Right renal pelvis (tissue), 4 donors: Measurements from ENCODE around the gene HNF1A. TPM values are rescaled to one million over a fixed set of nuclear protein-coding genes. Genes with fewer than 3 reads are reported as not detected.

Experiments
- DNase-seq, 4 donors: peaks; one replicate each; pipeline ENCODE4 v3.0.0-alpha.2; 2013; ENCODE audit warnings: low read depth in 4 of 4, low spot score in 3 of 4, missing footprints in 1 of 4
- polyA plus RNA-seq, 4 donors: library from polyadenylated mRNA; unstranded; fragments of 120-200 nt; gene quantifications; one replicate each; pipeline ENCODE4 v1.2.1, GENCODE V29; 2013; ENCODE audit not compliant: insufficient read length in 4 of 4

HNF1A gene
- polyA plus RNA-seq, 4 donors, result 13.2 to 21.0 (median 15.1) TPM

DNA sequence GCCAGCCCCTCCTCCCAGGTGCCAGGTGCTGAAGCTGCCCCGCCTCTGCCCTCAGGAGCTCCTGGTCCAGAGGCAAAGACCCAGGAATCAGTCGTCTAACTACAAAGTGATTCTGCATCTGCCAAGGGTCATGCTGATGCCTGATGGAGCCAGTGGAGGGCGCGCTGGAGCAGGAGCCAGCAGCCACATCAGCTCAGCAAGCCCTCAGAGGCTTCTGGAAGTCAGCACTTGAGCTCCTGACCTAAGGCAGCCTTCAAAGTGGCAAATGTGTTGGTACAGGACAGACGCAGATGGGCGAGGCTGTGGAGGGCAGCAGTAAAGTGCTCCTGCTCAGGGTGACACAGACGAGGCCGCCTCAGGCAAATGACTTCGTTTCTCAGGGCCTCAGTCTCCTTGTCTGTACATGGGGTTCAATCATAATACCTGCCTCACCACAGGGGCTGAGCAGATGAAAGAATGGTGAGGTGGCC is 27.0 kb downstream of the HNF1A start:
- DNase-seq, result no peak

DNA sequence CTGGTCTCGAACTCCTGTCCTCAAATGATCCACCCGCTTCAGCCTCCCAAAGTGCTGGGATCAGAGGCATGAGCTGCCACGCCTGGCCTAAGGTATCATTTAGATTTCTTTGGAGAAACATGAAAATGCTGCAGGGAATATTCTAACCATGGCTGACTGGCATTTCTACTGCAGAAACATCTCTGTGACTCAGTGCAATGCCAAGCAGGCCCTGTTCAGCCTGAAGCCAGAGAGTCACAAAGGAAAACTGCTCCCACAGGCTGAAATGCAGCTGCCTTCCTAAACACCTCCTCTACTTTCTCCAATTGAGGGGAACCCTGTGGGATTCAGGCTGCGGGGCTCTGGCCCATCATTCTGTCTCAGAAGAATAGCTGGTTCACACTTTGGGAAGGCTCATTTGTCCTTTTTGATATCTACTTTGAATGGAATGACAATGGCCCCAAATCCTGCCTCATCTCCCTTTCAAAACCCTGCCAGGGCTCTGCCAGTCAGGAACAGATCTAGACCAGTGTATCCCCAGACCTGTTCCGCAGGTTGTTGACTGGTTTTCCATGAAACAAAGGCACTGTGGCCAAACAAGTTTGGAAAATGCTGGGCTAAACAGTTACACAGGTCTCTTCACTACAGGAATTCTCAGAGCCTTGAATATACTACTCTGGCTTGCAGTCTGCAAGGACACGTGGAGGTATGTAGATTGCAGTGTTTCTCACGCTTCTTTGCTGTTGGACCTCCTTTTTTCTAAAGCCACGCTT is 30.2 kb downstream of the HNF1A start:
- DNase-seq, result no peak

DNA sequence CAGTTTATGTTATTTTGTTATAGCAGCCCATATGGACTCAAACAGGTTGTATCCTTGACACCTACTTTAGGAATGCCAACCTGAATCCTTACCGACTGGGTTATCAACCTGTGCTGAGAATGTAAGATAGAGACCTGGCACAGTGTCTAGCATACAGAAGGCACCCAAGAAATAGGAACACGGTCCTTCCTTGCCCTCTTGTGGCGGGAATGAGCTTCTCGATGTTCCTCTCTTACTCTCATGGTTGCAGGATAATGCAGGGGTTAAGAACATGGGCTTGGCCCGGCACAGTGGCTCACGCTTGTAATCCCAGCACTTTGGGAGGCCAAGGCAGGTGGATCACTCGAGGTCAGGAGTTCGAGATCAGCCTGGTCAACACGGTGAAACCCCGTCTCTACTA is 31.4 kb downstream of the HNF1A start:
- peak in 3 of 4 donors; percentile 31 to 36 (median 31) for DNase-seq

DNA sequence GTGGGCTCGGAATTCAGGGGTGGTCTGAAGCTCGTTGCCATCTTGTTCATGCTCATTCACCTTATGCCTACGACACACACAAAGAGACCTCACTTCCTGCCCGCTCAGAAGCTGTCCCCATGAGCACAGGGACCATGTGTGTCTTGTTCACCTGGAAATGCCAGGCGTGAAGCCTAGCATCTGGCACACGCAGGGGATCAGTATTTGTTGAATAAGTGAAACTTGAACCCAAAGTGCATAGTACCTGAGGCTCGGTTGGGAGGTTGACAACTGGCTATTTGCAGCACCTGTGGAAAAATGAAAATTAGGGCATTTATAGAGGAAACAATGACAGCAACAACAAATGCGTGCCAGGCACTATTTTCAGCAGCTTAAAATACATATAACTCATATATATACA is 32.5 kb downstream of the HNF1A start:
- DNase-seq, result no peak

DNA sequence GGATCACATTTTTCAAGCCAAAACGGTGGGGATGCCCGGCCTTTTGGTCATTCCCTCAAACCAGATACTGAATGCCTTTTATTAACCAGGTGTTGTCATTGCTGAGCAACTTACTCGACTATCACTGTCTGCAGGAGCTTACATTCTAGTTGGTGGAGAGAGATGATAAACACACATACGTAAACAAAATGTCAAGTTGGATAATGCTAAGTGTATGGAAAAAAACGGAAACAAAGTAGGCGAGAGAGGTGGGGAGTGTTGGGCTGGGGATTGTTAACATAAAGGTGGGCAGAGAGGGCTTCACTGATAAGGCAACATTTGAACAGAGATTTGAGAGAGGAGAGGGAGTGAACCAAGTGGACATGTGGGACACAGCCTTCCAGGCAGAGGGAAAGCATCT is 33.5 kb downstream of the HNF1A start:
- DNase-seq, result no peak

DNA sequence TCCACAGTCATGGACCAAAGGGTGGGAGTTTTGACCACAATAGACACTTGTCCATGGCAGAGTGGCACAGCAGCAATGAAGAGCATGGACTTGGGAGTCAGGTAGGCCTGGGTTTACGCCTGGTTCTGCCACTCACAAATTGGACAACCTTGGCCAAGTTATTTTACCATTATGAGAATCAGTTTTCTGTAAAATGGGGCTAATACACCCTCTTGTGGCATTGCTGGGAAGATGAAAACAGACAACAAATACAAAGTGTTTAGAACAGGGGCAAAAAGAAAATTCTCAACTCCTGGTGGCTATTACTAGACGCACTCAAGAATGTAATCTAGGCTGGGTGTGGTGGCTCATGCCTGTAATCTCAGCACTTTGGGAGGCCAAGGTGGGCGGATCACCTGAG is 35.4 kb downstream of the HNF1A start:
- no peak for DNase-seq

DNA sequence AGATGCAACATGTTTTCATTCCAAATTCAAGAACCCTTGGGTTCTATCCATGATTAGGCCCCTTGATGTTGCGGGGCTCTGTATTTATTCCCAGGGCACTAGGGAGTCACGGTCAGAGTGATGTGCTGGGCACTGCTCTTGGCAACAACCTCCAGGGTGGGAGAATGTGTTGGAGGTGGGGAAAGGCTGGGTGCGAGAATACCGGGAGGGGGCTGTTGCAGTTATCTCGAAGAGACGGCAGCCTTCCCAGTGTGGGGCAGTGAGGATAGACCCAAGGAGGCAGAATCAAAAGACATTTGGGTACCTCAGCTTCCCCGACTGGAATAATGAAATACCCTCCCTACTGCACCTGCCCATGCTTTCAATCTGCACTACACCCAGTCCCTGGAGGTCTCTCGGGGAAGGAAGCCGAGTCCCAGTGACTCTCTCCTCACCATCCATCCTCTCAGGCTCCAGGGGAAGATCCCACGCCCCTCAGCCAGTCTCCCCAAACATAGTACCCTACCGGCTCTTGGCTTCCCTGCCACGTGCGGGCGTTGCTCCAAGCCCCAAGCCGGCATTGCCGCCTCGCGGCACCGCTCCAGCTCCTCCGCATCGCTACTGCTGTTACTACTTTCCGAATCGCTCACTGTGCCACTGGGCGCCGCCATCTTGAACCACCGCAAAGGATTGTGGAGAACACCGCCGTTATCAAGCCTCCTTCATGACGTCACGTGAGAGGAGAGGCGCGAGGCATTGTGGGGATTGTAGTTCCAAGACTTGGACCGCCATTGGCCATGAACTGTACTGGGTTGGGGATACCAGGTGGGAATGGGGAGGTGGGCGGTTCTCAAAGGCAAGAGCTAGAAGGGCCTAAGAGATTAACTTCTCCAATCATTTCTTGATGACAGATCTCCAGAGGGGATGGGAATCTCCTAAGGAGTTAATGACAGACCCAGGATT is 37.8 kb downstream of the HNF1A start, which contains the start of gene C12orf43:
TSS of gene C12orf43 (minus strand) at position 663 of the 942 bp plus-strand sequence. CDS start at position 650, 13 bp downstream.
- peak; percentile 84 to 86 (median 86) for DNase-seq

DNA sequence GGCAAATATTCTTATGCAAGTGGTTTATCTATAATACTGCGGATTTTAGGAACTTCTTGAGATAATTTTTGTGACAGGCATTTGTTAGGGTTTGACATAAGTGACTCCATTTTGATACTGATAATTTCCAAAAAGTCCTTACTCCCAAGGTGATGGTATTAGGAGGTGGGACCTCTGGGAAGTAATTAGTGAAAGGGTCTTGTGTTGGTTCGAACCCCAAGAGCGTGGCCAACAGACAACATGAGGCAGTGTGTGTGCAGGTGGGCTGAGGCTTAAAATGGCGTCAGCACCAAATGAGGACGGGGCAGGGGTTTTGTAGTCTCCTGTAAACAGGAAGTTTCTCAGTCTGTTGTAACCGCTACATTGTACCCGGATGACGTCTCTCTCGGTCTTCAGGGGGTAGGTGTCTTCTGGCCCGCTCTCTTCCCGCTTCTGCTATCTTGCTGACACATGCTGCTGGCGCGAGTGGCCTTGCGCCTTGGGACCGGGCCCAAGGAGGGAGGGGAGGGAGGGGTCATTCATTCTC is 39.7 kb downstream of the HNF1A start:
- no peak for DNase-seq

DNA sequence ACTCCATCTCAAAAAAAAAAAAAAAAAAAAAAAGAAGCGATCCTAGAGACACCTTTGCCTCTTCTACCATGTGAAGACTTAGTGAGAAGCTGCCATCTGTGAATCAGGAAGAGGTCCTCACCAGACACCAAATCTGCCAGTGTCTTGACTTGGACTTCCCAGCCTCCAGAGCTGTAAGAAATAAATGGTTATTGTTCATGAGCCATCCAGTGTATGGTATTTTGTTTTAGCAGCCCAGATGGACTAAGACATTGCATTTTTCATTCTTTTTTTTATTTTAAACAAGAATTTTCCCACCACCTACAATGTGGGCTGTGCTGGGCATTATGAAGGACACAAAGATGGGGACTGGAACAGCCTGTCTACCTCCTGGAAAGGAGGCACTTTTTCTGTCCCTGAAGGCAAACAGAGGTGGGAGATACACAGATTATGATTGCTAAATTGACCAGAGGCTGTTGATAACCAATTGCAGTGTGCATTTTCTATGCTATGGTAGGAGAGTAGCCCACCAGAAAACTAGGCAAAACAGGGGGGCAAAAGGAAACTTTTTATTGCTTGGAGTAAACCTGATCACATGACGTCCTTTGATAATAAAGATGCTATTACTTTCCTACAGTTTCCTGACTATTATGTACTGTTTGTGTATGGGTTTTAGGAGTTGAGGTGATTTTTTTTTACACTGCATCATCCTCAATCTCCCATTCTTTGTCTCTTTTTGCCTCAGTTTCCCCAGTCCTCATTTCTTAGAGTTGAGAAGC is 40.7 kb downstream of the HNF1A start:
- no peak for DNase-seq

DNA sequence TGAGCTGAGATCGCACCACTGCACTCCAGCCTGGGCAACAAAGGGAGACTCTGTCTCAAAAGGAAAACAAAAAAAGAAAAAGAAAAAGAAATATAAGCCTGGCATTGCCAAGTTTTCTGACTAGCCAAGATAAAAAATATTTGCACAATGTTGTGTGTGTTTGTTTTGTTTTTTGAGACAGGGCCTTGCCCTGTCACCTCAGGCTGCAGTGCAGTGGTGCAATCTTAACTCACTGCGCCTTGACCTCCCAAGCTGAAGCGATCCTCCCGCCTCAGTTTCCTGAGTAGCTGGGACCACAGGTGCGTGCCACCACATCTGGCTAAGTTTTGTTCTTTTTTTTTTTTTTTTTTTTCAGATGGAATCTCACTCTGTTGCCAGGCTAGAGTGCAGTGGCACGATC is 43.4 kb downstream of the HNF1A start:
- no peak for DNase-seq

DNA sequence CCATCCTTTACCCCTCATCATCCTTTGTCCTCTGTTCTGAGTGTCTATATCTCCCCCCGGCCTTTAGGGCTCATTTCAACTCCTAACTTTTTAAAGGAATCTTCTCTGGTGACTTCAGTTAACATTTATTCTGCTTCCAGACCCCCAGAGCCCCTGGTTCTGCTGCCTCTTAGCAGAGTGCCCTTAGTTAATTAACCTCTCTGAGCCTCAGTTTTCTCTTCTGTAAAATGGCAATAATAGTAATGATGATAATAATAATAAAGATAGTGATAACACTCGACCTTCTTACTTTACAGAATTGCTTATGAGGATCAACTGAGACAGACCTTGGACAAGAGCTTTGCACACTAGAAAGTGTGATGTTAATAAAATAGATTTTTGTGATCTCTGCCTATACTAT is 44.4 kb downstream of the HNF1A start:
- no peak for DNase-seq

DNA sequence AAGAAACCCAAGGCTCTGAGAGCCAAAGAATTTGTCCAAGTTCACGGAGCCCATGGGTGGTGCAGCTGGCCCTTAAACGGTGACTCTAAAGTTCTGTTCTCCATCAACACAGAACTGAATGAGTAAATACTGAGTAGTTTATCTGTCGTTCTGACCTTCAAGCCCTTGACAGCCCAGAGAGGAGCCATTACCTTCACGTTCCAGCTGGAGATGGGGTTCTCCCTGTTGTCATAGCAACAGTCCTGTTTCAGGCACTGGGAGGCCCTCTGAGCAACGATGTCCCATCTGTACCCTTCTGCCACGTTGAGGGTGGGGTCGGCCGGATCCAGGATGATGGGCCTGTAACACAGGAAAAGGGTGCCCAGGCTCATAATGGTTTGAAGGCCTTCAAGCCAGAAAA is 45.5 kb downstream of the HNF1A start:
- no peak for DNase-seq

DNA sequence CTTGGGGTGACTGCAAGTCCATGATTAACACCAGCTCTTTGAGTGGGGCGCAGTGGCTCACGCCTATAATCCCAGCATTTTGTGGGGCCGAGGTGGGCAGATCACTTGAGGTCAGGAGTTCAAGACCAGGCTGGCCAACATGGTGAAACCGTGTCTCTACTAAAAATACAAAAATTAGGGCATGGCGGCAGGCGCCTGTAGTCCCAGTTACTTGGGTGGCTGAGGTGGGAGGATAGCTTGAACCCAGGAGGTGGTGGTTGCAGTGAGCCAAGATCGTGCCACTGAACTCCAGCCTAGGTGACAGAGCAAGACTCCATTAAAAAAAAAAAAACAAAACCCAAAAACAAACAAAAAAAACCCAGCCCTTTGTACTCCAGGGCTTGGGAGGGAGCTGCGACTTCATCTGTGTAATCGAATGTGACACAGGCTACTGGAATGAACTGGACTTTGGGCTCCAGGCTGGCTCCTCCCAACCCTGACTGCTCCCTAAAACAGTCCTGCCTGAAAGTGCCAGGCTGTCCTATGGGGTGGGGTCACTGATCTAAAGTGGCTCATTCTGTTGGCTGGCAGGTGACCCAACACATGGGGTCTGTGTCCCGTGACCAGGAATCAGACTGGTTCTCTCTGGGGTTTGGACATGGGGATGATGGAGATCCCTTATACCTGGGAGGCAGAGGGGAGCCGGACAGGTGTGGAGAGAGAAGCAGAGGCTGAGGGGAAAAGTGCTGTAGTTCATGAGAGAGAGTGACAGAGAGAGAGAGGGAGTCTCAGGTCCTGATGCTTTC is 47.3 kb downstream of the HNF1A start:
- no peak for DNase-seq

DNA sequence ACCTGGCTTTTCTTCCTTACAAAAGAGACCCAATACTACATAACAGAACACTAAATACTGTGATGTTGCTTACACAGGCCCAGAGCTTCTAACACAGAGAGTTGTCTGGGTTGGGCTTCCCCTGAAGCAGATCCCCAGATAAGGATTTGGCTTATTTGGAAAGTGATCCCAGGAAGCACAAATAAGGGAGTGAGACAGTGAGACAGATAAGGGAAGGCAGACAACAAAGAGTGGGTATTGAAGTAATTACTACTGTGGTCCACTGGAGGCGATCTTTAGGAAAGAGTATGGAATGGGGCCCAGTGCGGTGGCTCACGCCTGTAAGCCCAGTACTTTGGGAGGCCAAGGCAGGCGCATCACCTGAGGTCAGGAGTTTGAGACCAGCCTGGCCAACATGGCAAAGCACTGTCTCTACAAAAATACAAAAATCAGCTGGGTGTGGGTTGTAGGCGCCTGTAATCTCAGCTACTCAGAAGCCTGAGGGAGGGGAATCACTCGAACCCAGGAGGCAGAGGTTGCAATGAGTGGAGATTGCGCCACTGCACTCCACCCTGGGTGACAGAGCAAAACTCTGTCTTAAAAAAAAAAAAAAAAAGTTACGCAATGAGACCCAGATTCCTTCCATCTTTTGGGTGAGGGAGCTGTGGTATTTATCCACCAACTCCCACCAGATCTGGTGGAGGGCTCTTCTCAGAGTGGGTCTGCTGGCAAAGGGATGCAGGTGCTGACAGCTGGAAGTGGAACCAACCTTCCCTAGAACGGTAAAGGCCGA is 48.1 kb downstream of the HNF1A start:
- no peak for DNase-seq

DNA sequence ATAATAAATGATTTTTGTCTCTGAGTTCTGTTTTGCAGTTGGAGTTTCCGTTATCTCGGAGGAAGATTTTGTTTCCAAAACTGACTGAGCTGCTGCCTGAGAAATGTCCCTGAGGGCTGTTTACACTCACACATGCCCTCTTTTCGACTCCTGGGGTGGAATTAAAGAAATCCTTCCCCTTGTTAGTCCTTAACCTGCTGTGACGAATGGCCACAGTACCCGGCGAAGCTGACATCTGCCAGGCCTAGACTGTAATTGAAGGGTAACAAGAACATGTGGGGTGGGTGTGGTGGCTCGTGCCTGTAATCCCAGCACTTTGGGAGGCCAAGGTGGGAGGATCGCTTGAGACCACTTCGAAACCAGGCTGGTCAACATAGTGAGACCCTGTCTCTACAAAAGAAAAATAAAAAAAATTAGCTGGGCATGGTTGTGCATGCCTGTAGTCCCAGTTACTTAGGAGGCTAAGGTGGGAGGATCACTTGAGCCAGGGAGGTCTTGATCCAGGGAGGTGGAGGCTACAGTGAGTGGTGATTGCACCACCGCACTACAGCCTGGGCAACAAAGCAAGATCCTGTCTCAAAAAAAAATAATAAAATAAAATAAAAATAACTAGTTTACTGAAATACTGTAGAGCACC is 52.4 kb downstream of the HNF1A start:
- no peak for DNase-seq

DNA sequence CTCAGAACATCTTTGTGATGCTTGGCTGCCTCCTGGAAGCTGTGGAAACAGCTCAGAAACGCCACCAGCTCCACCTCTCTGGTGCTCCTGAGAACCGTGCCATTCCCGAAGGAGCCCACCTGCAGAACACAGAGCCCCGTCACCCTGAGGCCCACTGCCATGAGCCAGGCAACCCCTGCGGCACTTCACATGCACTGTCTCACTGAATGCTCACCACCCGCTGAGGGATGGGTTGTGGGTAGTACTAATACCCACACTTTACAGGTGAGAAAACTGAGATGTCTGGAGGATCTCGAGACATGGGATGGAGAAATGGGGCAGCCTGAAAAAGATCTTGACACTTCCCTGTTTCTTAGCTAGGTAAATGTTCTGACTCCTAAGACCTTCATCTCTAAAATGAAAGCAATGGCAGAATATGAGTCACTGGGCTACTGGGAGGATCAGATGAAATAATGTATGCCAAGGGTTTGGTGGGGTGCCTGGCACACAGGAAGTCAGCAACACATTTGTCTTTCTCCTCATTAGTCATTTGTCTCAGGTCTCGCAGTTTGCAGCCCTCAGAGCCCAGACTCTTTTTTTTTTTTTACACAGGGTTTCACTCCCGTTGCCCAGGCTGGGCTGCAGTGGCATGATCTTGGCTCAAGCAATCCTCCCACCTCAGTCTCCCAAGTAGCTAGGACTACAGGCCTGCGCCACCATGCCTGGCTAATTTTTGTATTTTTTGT is 55.4 kb downstream of the HNF1A start:
- no peak for DNase-seq

DNA sequence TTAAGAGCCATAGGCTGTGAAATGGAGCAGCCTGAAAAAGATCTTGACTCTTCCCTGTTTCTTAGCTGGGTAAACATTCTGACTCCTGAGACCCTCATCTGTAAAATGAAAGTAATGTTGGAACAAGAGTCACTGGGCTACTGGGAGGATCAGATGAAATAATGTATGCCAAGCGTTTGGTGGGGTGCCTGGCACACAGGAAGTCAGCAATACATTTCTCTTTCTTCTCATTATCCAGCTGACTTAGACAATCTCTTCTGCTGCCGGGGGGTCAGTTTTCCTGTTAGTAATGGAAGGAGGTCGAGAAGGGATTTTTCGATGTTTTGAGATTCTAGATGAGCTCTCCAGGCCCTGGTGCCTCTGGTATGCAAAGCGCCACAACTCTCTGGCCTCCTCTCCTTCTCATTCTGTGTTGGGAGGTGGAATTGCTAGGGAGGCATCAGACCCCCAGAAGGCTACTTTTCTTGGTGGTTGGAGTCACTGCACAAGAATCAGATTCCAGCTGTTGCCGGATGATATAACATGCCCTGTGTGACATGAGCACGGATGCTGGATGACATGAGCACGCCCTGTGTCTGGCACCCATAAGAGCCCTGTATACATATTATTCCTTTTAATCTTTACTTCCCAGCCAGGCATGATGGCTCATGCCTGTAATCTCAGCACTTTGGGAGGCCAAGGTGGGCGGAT is 56.4 kb downstream of the HNF1A start:
- no peak for DNase-seq
